Measurements from ENCODE around the gene USH2A. TPM values are rescaled to one million over a fixed set of nuclear protein-coding genes. Genes with fewer than 3 reads are reported as not detected.

The USH2A gene
- total RNA-seq, 2 experiments from 2014 or later: not detected

DNA sequence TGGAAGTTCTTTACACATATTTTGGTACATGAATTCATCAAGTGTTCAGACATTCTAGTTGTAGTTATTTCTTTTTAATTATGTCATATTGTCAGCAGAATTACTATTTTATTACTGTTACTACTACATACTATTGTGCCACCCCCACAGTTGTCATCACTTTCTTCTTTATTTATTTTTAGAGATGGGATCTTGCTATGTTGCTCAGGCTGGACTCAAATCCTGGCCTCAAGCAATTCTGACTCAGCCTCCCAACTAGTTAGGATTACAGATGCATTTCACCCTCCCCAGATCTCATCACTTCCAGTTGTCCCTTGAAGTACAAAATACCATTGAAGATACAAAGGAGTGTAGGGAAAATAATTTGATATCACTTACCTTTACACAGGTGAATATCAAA is 598.2 kb downstream of the USH2A start:
- Histone ChIP-seq H3K27me3 (ENCODE audit: control insufficient read depth in 1 of 2, insufficient read depth in 2 of 2, low read length in 2 of 2) (no peaks in the 10 kb centered on the region), H3K4me1 (ENCODE audit: insufficient read depth, low read length) (no peaks in the 10 kb centered on the region), H3K27ac (ENCODE audit: low read depth in 1 of 2, low read length in 2 of 2) (no peak overlapping the region), H3K4me3 (ENCODE audit: low read length) (no peak overlapping the region), H3K36me3 (ENCODE audit: insufficient read depth, low read length) (no peaks in the 10 kb centered on the region), H3K9me3 (ENCODE audit: control insufficient read depth in 1 of 2, insufficient read depth in 1 of 2, low read length in 2 of 2) (peaks cover 1 to 6% of the 10 kb centered on the region in 2 experiments)
- H3K36me3 Mint-ChIP-seq (ENCODE audit: low read depth): no peaks in the 10 kb centered on the region
- no peaks in the 10 kb centered on the region for H3K4me1 Mint-ChIP-seq (ENCODE audit: low read depth)
- no peak for ATAC-seq (ENCODE audit: poor library complexity)
- H3K9me3 Mint-ChIP-seq: peaks cover 13% of the 10 kb centered on the region
- H3K4me3 Mint-ChIP-seq: no peak overlapping the region
- TF ChIP-seq, protein P1, sequence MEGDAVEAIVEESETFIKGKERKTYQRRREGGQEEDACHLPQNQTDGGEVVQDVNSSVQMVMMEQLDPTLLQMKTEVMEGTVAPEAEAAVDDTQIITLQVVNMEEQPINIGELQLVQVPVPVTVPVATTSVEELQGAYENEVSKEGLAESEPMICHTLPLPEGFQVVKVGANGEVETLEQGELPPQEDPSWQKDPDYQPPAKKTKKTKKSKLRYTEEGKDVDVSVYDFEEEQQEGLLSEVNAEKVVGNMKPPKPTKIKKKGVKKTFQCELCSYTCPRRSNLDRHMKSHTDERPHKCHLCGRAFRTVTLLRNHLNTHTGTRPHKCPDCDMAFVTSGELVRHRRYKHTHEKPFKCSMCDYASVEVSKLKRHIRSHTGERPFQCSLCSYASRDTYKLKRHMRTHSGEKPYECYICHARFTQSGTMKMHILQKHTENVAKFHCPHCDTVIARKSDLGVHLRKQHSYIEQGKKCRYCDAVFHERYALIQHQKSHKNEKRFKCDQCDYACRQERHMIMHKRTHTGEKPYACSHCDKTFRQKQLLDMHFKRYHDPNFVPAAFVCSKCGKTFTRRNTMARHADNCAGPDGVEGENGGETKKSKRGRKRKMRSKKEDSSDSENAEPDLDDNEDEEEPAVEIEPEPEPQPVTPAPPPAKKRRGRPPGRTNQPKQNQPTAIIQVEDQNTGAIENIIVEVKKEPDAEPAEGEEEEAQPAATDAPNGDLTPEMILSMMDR (IDR thresholded peaks at IDR 0.05): no peak
- POLR2A ChIA-PET: no interaction called here
- H3K27ac Mint-ChIP-seq: no peak overlapping the region
- DNase-seq: no peak
- no peaks in the 10 kb centered on the region for H3K27me3 Mint-ChIP-seq
- CTCF ChIA-PET: no interaction called here
- intact Hi-C loops (cut with DNase I, micrococcal nuclease): no loop called here

GRCh38 chr1:215824245-215824644 is 599.0 kb downstream of the USH2A start:
- ChIA-PET CTCF (no interaction called here), POLR2A (no interaction called here)
- Histone ChIP-seq H3K27ac (ENCODE audit: low read depth in 1 of 2, low read length in 2 of 2) (no peak overlapping the region), H3K4me1 (ENCODE audit: insufficient read depth, low read length) (no peaks in the 10 kb centered on the region), H3K27me3 (ENCODE audit: control insufficient read depth in 1 of 2, insufficient read depth in 2 of 2, low read length in 2 of 2) (no peaks in the 10 kb centered on the region), H3K9me3 (ENCODE audit: control insufficient read depth in 1 of 2, insufficient read depth in 1 of 2, low read length in 2 of 2) (peaks cover 0 to 6% of the 10 kb centered on the region in 2 experiments), H3K4me3 (ENCODE audit: low read length) (no peak overlapping the region), H3K36me3 (ENCODE audit: insufficient read depth, low read length) (no peaks in the 10 kb centered on the region)
- TF ChIP-seq, protein P1 (IDR thresholded peaks at IDR 0.05): no peak
- intact Hi-C loops (cut with DNase I, micrococcal nuclease): no loop called here
- DNase-seq (no peak), ATAC-seq (ENCODE audit: poor library complexity) (no peak)
- no peaks in the 10 kb centered on the region for H3K27me3 Mint-ChIP-seq
- no peaks in the 10 kb centered on the region for H3K4me1 Mint-ChIP-seq (ENCODE audit: low read depth)
- no peak overlapping the region for H3K4me3 Mint-ChIP-seq
- no peak overlapping the region for H3K27ac Mint-ChIP-seq
- no peaks in the 10 kb centered on the region for H3K36me3 Mint-ChIP-seq (ENCODE audit: low read depth)
- H3K9me3 Mint-ChIP-seq: peaks cover 11% of the 10 kb centered on the region

GRCh38 chr1:215819114-215819513 is 604.1 kb downstream of the USH2A start:
- H3K36me3 Mint-ChIP-seq (ENCODE audit: low read depth): no peaks in the 10 kb centered on the region
- ChIA-PET CTCF (no interaction called here), POLR2A (no interaction called here)

More at GRCh38 chr1:215819114-215819513, 604.1 kb downstream of the USH2A start:
- Mint-ChIP-seq H3K27ac (no peak overlapping the region), H3K4me3 (no peak overlapping the region), H3K9me3 (peaks cover 8% of the 10 kb centered on the region), H3K27me3 (no peaks in the 10 kb centered on the region), H3K4me1 (ENCODE audit: low read depth) (no peaks in the 10 kb centered on the region)
- Histone ChIP-seq H3K4me1 (ENCODE audit: insufficient read depth, low read length) (no peaks in the 10 kb centered on the region), H3K4me3 (ENCODE audit: low read length) (no peak overlapping the region), H3K27me3 (ENCODE audit: control insufficient read depth in 1 of 2, insufficient read depth in 2 of 2, low read length in 2 of 2) (no peaks in the 10 kb centered on the region), H3K27ac (ENCODE audit: low read depth in 1 of 2, low read length in 2 of 2) (no peak overlapping the region), H3K9me3 (ENCODE audit: control insufficient read depth in 1 of 2, insufficient read depth in 1 of 2, low read length in 2 of 2) (peaks cover 0 to 6% of the 10 kb centered on the region in 2 experiments), H3K36me3 (ENCODE audit: insufficient read depth, low read length) (no peaks in the 10 kb centered on the region)
- TF ChIP-seq, protein P1 (IDR thresholded peaks at IDR 0.05): no peak
- DNase-seq (no peak), ATAC-seq (ENCODE audit: poor library complexity) (no peak)
- intact Hi-C loops (cut with DNase I, micrococcal nuclease): no loop called here
